CD4-positive, alpha-beta T cell treated with Interleukin-6 at 100 ng/mL for 8 hours (primary cell): ENCODE results near the gene STOM.

Experiments
- DNase-seq: peaks from one replicate; pipeline ENCODE4 v3.0.0-alpha.2; 2020; ENCODE audit warnings: mixed read lengths, low spot score

The STOM gene

GRCh38 chr9:121348221-121348620 is 21.8 kb downstream of the STOM start:
- no peak for DNase-seq

- no peak for DNase-seq
Measured at GRCh38 chr9:121345070-121345469, 25.0 kb downstream of the STOM start.

- no peak for DNase-seq
Measured at GRCh38 chr9:121344184-121344583, 25.9 kb downstream of the STOM start.

- DNase-seq = no peak
Measured at GRCh38 chr9:121340676-121341392, 29.2 kb downstream of the STOM start.

GRCh38 chr9:121339437-121339836 is 30.6 kb downstream of the STOM start:
- no peak for DNase-seq

GRCh38 chr9:121336665-121337064 is 33.4 kb downstream of the STOM start:
- DNase-seq = no peak

GRCh38 chr9:121333950-121334773 is 35.9 kb downstream of the STOM start:
- no peak for DNase-seq

- DNase-seq = no peak
Measured at GRCh38 chr9:121331992-121332685, 37.9 kb downstream of the STOM start.

- DNase-seq = no peak
Measured at GRCh38 chr9:121331549-121331948, 38.5 kb downstream of the STOM start.

GRCh38 chr9:121328876-121329681 is 41.0 kb downstream of the STOM start:
- DNase-seq = no peak

- no peak for DNase-seq
Measured at GRCh38 chr9:121328476-121328875, 41.6 kb downstream of the STOM start.

GRCh38 chr9:121326901-121327613 is 43.0 kb downstream of the STOM start:
- DNase-seq = no peak

- no peak for DNase-seq
Measured at GRCh38 chr9:121326130-121326838, 43.8 kb downstream of the STOM start.

GRCh38 chr9:121325387-121325786 is 44.7 kb downstream of the STOM start:
- DNase-seq = no peak

GRCh38 chr9:121324755-121325154 is 45.3 kb downstream of the STOM start:
- DNase-seq = no peak

- DNase-seq = no peak
Measured at GRCh38 chr9:121324316-121324715, 45.7 kb downstream of the STOM start.

GRCh38 chr9:121323449-121324151 is 46.5 kb downstream of the STOM start:
- no peak for DNase-seq

GRCh38 chr9:121322737-121323448 is 47.2 kb downstream of the STOM start:
- no peak for DNase-seq

- no peak for DNase-seq
Measured at GRCh38 chr9:121322037-121322736, 47.9 kb downstream of the STOM start.
